ENCODE measurements around the gene ISYNA1. TPM values are rescaled to one million over a fixed set of nuclear protein-coding genes. Genes with fewer than 3 reads are reported as not detected.
A peak's percentile ranks its signal among the peaks of the same experiment; 100 is the strongest.

The ISYNA1 gene
- total and polyA plus RNA-seq, 2 of the 13 experiments (the other 11 are each of a cell fraction or from before 2014, with no cell fraction given) = 29.6 to 48.5 TPM

GRCh38 chr19:18419195-18419698 is 18.7 kb downstream of the ISYNA1 start, which contains the start of gene SSBP4 (continued):
- no peak for TF ChIP-seq ZNF710 (CRISPR knock-in tag; IDR thresholded peaks at IDR 0.05; ENCODE audit: borderline replicate concordance)
- no peak for TF ChIP-seq NBN (conservative IDR thresholded peaks at IDR 0.05)
- TF ChIP-seq ZNF468 (CRISPR knock-in tag; IDR thresholded peaks at IDR 0.05) = no peak
- no peak for TF ChIP-seq ZSCAN30 (CRISPR knock-in tag; IDR thresholded peaks at IDR 0.05)
- no peak for TF ChIP-seq ZNF12 (CRISPR knock-in tag; IDR thresholded peaks at IDR 0.05)
- TF ChIP-seq ZNF766 (CRISPR knock-in tag; IDR thresholded peaks at IDR 0.05; ENCODE audit: borderline replicate concordance) = no peak
- 0 out of 4 replicates have a peak, but pooled peaks of 1 of the 2 experiments have one; percentile 23 for TF ChIP-seq HMGXB4 (CRISPR knock-in tag; IDR thresholded peaks at IDR 0.05; ENCODE audit: borderline replicate concordance in 1 of 2, low read depth in 1 of 2)
- no peak; the same call in none of the 2 replicates for TF ChIP-seq ZNF574 (CRISPR knock-in tag; IDR thresholded peaks at IDR 0.05)
- no peak for TF ChIP-seq KLF15 (CRISPR knock-in tag; IDR thresholded peaks at IDR 0.05; ENCODE audit: borderline replicate concordance)
- 0 out of 2 replicates have a peak, but pooled peaks have one; percentile 5 for TF ChIP-seq TOPORS (CRISPR knock-in tag; IDR thresholded peaks at IDR 0.05)
- no peak for TF ChIP-seq CEBPZ (IDR thresholded peaks at IDR 0.05; ENCODE audit: low read length)
- peak; percentile 2; the same call in 1 of the 2 replicates for TF ChIP-seq MYC (CRISPR knock-in tag; IDR thresholded peaks at IDR 0.05; ENCODE audit: borderline replicate concordance)
- TF ChIP-seq REXO4 (CRISPR knock-in tag; IDR thresholded peaks at IDR 0.05; ENCODE audit: borderline replicate concordance) = no peak
- no peak for TF ChIP-seq ZNF782 (CRISPR knock-in tag; IDR thresholded peaks at IDR 0.05; ENCODE audit: borderline replicate concordance)
- TF ChIP-seq ZNF281 (CRISPR knock-in tag; IDR thresholded peaks at IDR 0.05; ENCODE audit: borderline replicate concordance) = peak; percentile 40; the same call in 1 of the 2 replicates
- no peak for TF ChIP-seq ZNF619 (CRISPR knock-in tag; IDR thresholded peaks at IDR 0.05)
